BE2C (cell line): ENCODE measurements around the gene SSBP4.
"Not testable (repeated sequence)": the region's sequence is repeated elsewhere in the genome, so short reads cannot be mapped to it uniquely, and the experiment has no call there.

ENCODE experiments used
- DNase-seq: peaks from one replicate; pipeline ENCODE4 v3.0.0-alpha.2; 2020
- H3K27me3 ChIP-seq: fragments of 250-450 bp; sonication (Bioruptor Pico); 2 replicates; pipeline ENCODE4 v1.5.1; 2020; ENCODE audit warnings: mild to moderate bottlenecking
- H3K36me3 ChIP-seq: fragments of 250-450 bp; sonication (Bioruptor Pico); 2 replicates; pipeline ENCODE4 v1.5.1; 2020; ENCODE audit warnings: mild to moderate bottlenecking
- H3K4me1 ChIP-seq: fragments of 250-450 bp; sonication (Bioruptor Pico); 2 replicates; pipeline ENCODE4 v1.5.1; 2020
- H3K4me3 ChIP-seq: 2 replicates; pipeline ENCODE4 v1.5.1; 2011; ENCODE audit warnings: low read depth, low read length
- H3K9me3 ChIP-seq: fragments of 250-450 bp; sonication (Bioruptor Pico); 2 replicates; pipeline ENCODE4 v1.5.1; 2020
- CTCF ChIP-seq: IDR thresholded peaks from 2 replicates; pipeline ENCODE4 v1.5.1; 2012; ENCODE audit warnings: mild to moderate bottlenecking, low read depth, low read length

The SSBP4 gene

DNA sequence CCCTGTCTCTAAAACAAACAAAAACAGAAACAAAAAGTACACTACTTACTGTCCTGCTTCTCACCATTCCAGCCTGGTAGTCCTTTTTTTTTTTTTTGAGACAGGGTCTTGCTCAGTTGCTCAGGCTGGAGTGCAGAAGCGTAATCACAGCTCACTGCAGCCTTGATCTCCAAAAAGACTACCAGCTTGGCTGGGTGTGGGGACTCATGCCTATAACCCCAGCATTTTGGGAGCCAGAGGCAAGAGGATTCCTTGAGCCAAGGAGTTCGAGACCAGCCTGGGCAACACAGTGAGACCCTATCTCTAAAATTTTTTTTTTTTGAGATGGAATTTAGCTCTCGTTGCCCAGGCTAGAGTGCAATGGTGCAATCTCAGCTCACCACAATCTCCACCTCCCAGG is 38.4 kb upstream of the SSBP4 start:
- H3K36me3 ChIP-seq: no peaks in the 10 kb centered on the region
- no peak overlapping the region for H3K4me3 ChIP-seq
- TF ChIP-seq CTCF: no peak
- no peaks in the 10 kb centered on the region; the same call in 1 of the 2 replicates for H3K4me1 ChIP-seq
- no peaks in the 10 kb centered on the region for H3K9me3 ChIP-seq
- no peaks in the 10 kb centered on the region for H3K27me3 ChIP-seq
- DNase-seq: no peak

- H3K4me1 ChIP-seq, H3K4me3 ChIP-seq, H3K9me3 ChIP-seq, H3K36me3 ChIP-seq, DNase-seq: not testable (repeated sequence)
- H3K27me3 ChIP-seq: peaks cover 10% of the 10 kb centered on the region
These were observed 35.6 kb upstream of the SSBP4 start for GRCh38 chr19:18383622-18384021.

- H3K9me3 ChIP-seq: no peaks in the 10 kb centered on the region
- H3K4me3 ChIP-seq: no peak overlapping the region
- no peak for DNase-seq
- no peaks in the 10 kb centered on the region; the same call in 1 of the 2 replicates for H3K4me1 ChIP-seq
- no peak for TF ChIP-seq CTCF
- H3K27me3 ChIP-seq: peaks cover 10% of the 10 kb centered on the region
- H3K36me3 ChIP-seq: no peaks in the 10 kb centered on the region
These were observed 34.4 kb upstream of the SSBP4 start for GRCh38 chr19:18384775-18385174.

DNA sequence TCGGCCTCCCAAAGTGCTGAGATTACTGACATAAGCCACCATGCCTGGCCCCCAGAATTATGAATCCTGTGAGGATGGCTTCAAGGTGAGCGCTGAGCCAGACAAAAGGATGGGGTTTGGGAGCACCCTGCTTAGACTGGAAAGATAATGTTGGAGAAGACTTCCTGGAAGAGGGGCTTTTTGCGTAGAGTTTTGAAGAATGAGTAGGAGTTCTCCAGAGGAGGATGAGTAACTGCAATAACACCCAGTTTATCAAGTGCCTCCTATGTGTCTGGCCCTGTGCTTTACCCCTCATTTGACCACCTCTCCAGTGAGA is 33.9 kb upstream of the SSBP4 start:
- Histone ChIP-seq H3K4me1 (no peaks in the 10 kb centered on the region; the same call in 1 of the 2 replicates), H3K36me3 (no peaks in the 10 kb centered on the region), H3K9me3 (no peaks in the 10 kb centered on the region), H3K27me3 (peaks cover 10% of the 10 kb centered on the region), H3K4me3 (no peak overlapping the region)
- DNase-seq: no peak
- no peak for TF ChIP-seq CTCF

GRCh38 chr19:18385675-18386542 is 33.3 kb upstream of the SSBP4 start, which contains the start of gene GDF15:
Gene GDF15, plus strand, starts transcription at chr19:18386158. Its CDS starts 32 bp downstream, at chr19:18386190.
- peak; percentile 43 for DNase-seq
- no peaks in the 10 kb centered on the region for H3K4me1 ChIP-seq
- peaks cover 10% of the 10 kb centered on the region for H3K27me3 ChIP-seq
- H3K9me3 ChIP-seq: no peaks in the 10 kb centered on the region
- H3K4me3 ChIP-seq: peak within 1 kb of the TSS; percentile 45
- no peaks in the 10 kb centered on the region for H3K36me3 ChIP-seq
- TF ChIP-seq CTCF: peak; percentile 58

DNA sequence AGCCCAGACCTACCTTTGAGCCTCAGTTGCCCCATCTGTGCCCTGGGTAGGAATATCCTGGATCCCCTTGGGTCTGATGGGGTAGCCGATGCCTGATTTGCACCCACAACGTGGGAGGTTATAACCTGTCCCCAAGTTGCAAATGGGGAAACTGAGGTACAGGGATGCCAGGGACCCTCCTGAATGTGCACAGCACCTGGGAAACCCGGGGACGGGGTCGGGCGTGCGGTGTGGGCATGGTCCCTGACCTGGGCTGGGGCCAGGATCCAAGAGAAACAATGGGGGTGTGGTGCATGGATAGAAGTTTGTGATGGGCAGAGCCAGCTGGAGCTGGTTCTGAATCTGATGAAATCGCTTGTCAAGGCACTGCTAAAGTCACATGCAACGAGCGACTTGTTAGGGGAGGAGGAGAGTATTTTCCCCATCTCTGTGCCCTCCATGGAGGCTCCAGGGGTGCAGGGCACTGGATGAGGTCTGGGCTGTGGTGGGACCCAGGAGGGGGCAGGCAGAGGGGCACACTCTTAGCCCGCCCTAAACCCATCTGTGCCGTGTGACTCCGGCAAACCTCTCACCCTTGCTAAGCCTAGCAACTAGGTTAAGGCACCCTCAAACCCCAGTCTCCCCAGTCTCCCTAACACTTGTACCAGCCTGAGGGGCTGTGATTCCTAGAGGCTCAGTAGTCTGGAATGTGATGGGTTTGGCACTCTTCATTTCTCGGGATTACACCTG is 32.5 kb upstream of the SSBP4 start:
- no peak for TF ChIP-seq CTCF
- Histone ChIP-seq H3K4me1 (no peaks in the 10 kb centered on the region), H3K4me3 (peak overlapping the region; percentile 45), H3K36me3 (no peaks in the 10 kb centered on the region), H3K9me3 (no peaks in the 10 kb centered on the region), H3K27me3 (peaks cover 10% of the 10 kb centered on the region)
- DNase-seq: no peak
